ENCODE measurements around the gene SRP19.

- no peak for TF ChIP-seq KDM5A (IDR thresholded peaks at IDR 0.05)
- TF ChIP-seq POLR2A (IDR thresholded peaks at IDR 0.05; ENCODE audit: low read length), result no peak
- TF ChIP-seq SREBF2 (IDR thresholded peaks at IDR 0.05), result no peak
- no peak for TF ChIP-seq CTCF (IDR thresholded peaks at IDR 0.05)
- no peak for TF ChIP-seq CEBPB (IDR thresholded peaks at IDR 0.05)
- no peak for TF ChIP-seq HOXA7 (CRISPR knock-in tag; IDR thresholded peaks at IDR 0.05)
- TF ChIP-seq EP300 (IDR thresholded peaks at IDR 0.05), result no peak
- TF ChIP-seq MAFK (IDR thresholded peaks at IDR 0.05; ENCODE audit: partially characterized antibody), result no peak
Measured at GRCh38 chr5:112844489-112844888, 16.6 kb upstream of the SRP19 start.
